Fibroblast of peridontal ligament (primary cell): ENCODE measurements around the gene MST1R.
"Not testable (repeated sequence)": the region's sequence is repeated elsewhere in the genome, so short reads cannot be mapped to it uniquely, and the experiment has no call there.

Experiments used
- DNase-seq: peaks from one replicate; pipeline ENCODE4 v3.0.0-alpha.2; 2010; ENCODE audit errors: extremely low read depth

The MST1R gene

GRCh38 chr3:49911611-49912010, 7.9 kb upstream of the MST1R start:
- DNase-seq = no peak

DNA sequence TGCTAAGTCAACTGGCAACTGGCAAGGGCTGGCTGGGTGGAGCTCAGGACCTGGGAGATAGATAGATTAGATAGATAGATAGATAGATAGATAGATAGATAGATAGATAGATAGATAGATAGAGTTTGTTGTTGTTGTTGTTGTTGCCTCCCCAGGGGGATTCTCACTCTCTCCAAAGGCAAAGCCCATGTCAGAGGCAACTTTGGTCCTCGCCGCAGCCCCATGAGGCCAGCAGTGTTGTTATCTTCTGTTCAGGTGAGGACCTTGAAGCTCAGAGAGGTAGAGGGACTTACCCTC, 7.4 kb upstream of the MST1R start:
- no peak for DNase-seq

DNA sequence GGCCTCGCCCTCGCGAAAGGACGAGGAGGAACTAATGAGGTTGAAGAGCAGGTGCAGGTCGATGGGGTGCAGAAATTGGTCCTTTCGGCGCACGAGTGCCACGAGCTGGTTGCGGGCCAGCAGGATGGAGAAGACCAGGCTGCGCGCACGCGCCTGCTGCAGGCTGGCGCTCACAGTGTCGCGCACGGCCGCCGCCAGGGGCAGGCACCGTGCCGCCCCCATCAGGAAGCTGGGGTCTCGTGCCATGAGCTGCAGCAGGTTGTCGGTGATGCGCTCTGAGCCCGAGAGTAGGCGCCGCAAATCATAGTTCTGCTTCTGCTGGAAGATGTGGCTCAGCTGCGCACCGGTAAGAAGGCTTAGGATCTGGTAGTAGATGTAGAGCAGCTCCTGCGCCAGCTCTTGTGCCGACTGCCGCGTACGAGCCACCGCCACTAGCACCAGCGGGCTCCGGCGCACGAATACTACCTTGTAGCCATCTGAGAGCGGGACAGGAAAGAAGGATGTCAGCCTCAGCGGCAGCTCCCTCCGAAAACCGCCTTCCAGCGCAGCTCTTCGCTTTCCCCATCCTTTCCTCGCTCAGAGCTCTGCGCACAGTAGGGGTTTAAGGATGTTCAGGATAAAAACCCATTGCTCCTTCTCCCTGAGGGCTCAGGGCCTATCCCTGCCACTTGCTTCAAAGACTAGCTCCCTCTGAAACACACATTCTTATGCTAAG, 6.9 kb upstream of the MST1R start:
- no peak for DNase-seq

GRCh38 chr3:49908373-49909199, 4.9 kb upstream of the MST1R start:
- no peak for DNase-seq

- DNase-seq = peak; percentile 40
Observed at GRCh38 chr3:49906073-49906743, 2.5 kb upstream of the MST1R start.

- not testable (repeated sequence) for DNase-seq
Observed at GRCh38 chr3:49904448-49904847, 775 bp upstream of the MST1R start.

DNA sequence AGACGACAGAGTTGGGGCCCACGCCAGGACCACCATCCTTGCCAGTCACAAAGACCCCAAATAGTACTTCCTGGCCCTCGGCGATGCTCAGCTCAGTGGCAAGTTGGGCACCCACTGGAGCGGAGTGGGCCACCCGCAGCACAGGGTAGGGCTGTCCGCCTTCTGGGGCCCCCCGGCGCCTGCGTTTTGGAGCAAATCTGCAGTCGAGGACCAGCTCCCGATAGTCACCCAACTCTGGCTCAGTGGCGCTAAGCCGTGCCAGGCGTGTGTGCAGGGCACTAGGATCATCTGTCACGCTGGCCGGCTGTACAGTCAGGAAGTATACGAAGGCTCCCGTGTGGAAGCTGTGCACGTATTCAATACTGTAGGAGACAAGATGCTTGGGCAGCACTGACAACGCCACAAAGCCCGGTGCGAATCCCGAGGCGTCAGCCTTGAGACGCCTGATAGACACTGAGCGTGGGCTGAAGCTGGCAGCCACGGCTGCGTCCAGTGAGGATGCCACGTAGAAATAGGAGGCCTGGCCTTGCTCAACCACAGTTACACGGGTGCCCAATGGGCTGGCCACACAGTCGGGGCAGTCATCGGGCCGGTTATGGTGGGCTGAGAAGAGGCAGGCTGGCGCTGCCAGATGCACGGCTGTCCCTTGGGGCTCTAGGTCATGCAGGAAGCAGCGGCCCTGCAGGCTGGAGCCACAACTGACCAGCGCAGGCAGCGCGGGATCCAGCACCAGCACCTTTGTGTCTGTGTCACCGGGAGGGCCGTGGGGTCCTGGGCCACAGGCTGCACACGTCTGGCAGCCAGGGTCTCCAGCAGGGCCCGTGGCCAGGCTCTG, 945 bp downstream of the MST1R start:
- DNase-seq = no peak

- DNase-seq = peak; percentile 45
Observed at GRCh38 chr3:49901366-49902339, 2.0 kb downstream of the MST1R start.

DNA sequence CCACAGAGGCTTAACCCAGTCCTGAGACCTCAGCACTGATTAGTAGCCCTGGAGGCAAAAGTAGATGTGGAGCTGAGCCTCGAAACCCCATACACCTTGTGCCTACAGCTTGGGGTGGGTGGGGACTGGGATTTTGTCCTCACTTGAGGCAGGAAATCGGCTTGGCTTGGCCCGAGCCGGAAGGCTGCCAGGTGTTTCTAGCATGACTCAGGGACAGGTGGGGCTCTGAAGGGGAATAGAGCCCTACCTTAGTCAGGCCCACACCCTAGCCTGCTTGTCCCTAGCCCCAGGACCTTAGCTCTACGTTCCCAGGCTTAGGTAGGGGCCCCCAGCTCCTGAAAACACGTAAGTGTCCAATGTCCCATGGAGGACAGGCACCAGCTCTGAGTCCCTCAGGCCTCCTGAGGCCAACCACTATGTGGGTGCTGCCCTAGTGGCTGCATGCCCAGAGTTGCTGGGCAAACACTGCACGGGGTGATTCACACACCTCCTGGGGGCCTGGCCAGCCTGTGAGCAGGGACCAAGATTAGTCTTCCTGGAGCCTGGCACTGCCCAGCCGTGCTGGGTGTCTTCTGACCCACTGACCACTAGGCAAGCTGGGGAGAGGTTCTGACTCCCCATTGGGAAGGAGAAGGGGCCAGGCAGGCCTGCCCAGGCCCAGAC, 3.1 kb downstream of the MST1R start:
- DNase-seq = peak; percentile 22

- no peak for DNase-seq
Observed at GRCh38 chr3:49899815-49900214, 3.9 kb downstream of the MST1R start.

DNA sequence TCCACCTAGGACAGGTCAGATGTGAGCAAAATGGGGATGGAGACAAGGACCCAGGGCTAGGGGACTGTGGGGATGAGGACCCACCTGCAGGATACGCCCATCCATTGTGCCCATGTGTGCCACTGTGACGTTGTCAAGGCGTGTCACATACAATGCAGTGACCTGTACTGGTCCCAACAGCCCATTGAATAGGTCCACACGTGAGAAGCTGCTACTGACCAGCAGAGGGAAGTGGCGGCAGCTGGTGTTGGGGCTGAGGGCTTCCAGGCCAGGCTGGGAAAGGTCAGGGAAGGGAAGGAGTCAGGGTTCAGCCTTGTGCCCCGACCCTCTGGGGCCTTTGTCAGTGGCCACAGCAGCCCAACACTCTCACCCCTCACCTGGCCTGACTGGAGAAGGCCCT, 4.7 kb downstream of the MST1R start:
- DNase-seq = no peak

DNA sequence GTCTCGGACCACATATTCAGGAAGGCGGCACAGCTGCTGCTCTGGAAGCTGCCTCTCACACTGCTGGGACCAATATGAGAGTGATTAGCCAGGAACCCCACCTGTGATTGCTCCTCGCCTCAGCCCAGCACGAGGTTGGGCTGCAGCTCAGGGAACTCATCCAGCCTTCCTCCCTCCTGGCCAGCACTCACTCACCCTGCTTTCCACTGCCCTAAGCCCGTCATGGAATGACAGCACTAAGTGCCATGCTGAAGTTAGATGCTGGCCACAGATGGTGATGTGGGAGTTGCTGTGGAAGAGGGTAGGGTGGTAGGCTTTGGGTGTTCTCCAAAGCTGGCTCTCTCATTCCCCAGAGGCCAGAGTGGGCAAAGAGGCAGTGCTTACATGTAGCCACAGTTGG, 7.3 kb downstream of the MST1R start:
- no peak for DNase-seq

DNA sequence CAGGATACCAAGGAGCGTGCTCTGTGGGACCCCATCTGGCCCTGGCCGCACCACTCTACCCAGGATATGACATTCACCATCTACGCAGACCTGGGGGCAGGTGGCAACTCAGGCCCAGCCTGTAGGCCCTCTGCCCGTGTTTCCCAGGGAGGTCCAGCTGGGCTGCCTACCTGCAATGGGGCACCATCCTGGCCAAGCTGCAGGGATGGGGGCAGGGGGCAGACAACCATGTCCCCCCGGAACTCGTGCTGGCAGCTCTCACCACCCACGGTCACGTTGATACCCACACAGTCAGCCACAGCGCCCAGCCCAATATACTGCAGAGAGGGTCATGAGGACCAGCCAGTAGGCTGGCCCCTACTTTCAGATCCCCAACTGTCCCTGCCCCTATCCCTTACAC, 7.9 kb downstream of the MST1R start:
- no peak for DNase-seq

GRCh38 chr3:49889296-49889695, 14.4 kb downstream of the MST1R start:
- DNase-seq = no peak

DNA sequence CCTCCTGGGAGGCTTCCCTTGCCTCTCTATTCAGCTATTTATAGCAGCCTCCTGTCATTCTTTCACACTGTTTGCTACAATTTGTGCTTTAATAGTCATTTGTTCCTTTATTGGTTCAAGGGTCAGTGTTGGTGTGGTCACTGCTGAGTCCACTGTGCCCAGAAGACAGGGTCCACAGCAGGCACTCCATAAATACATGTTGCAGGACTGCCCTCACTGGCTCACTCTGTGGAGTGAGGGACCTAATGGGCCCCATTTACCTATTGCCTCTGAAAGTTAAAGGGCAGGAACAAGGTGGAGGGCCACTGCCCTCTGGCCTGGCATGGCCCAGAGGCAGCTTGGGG, 16.8 kb downstream of the MST1R start:
- no peak for DNase-seq

DNA sequence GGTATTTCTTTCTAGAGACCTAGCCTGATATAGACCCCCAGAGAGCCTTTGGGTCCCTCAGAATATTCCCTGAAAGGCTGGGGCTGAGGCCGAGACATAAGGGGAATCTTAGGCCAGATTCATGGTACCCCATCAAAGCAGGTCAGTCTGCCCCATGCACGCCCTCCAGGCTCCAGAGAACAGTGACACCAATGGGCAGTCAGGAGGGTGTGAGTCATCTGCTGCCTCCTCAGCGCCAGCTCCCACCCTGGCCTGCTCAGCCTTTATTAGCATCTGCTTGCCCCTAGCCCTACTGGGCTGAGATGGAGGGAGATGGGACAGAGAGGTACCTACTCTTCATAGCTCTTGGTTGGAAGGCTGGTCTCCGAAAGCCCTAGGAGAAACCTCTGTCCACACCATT, 19.7 kb downstream of the MST1R start:
- no peak for DNase-seq

GRCh38 chr3:49882166-49882565, 21.5 kb downstream of the MST1R start:
- DNase-seq = peak; percentile 41

DNA sequence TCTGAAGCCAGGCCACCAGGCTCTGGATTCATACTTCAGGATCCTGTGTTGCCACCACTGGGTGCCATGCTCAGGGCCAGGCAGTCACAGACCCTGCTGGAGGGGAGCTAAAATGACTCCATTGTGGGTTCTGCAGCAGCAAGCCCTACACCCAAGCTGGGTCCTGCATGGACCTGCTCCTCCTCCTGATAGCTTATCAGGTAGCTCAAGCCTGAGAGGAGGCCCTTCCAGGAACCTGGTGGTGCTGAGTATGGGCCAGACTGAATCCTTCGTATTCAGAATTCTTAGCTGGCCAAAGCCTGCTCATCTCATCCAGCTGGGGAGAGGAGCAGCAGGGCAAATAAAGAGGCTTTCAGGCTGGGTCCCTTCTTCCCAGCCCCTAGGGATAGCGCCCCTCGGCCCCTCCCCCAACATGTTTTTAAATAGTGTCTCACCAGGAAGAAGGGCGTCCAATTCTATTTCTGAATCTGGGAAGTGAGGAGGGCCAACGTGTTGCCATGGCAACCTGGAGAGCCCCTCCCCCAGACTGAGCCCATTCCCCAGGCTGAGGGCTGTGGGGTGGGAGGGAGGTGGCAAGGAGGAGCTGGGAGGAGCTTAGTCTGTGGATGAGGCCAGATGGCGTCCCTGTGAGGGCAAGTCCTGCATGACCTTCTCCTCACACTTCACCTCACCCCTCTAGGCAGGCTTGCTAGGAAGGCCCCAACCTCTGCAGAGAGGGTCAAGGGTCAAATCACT, 22.9 kb downstream of the MST1R start:
- no peak for DNase-seq

GRCh38 chr3:49879721-49880120, 24.0 kb downstream of the MST1R start:
- DNase-seq = no peak

- DNase-seq = no peak
Observed at GRCh38 chr3:49878686-49879085, 25.0 kb downstream of the MST1R start.
